Activated B cell treated with CpG ODN at 0.5 μM for 24 hours (primary cell): ENCODE data around the gene DEPP1. TPM values are rescaled to one million over a fixed set of nuclear protein-coding genes. Genes with fewer than 3 reads are reported as not detected.

ENCODE experiments used
- ATAC-seq: fragments of 200-7000 bp; cut with Tn5 transposase; one replicate; pipeline ENCODE4 v1.10.0; 2021; ENCODE audit warnings: low read depth, mild to moderate bottlenecking, moderate library complexity
- CTCF ChIA-PET: fragments of 350-600 bp; sonication (Branson Sonifier 250); formaldehyde crosslinking; loops from one replicate; lab custom pipeline; 2021; ENCODE audit warnings: antibody characterized with exemption; lab: Charles Lee
- POLR2A ChIA-PET: fragments of 350-600 bp; sonication (Branson Sonifier 250); formaldehyde crosslinking; loops from one replicate; lab custom pipeline; 2021; ENCODE audit warnings: antibody characterized with exemption; lab: Charles Lee
- DNase-seq: peaks from one replicate; pipeline ENCODE4 v3.0.0; 2022
- H3K27ac Mint-ChIP-seq: one replicate; pipeline ENCODE4 v1.8.0; 2020; ENCODE audit warnings: mixed read lengths
- H3K27me3 Mint-ChIP-seq: one replicate; pipeline ENCODE4 v1.8.0; 2021; ENCODE audit warnings: mixed read lengths
- H3K36me3 Mint-ChIP-seq: one replicate; pipeline ENCODE4 v1.8.0; 2021; ENCODE audit warnings: low read depth, mixed read lengths
- H3K4me1 Mint-ChIP-seq: one replicate; pipeline ENCODE4 v1.8.0; 2021; ENCODE audit warnings: mixed read lengths
- H3K4me3 Mint-ChIP-seq: one replicate; pipeline ENCODE4 v1.8.0; 2020; ENCODE audit warnings: mild to moderate bottlenecking, mixed read lengths
- H3K9me3 Mint-ChIP-seq: one replicate; pipeline ENCODE4 v1.8.0; 2020; ENCODE audit warnings: mixed read lengths
- CTCF ChIP-seq: fragments of 200-600 bp; IDR thresholded peaks from one replicate; pipeline ENCODE4 v1.8.0; 2022; ENCODE audit warnings: antibody characterized with exemption, mild to moderate bottlenecking
- intact Hi-C: fragments of 100-400 bp; cut with micrococcal nuclease; formaldehyde crosslinking; loops from one replicate; pipeline ENCODE4 v1.15.1; 2024
- total RNA-seq: library from RNA; stranded (reverse); gene quantifications from 2 replicates; pipeline ENCODE4 v1.2.3, GENCODE V29; 2022

Gene DEPP1
- total RNA-seq, 1 donor from 2014 or later: 0.11 TPM

DNA sequence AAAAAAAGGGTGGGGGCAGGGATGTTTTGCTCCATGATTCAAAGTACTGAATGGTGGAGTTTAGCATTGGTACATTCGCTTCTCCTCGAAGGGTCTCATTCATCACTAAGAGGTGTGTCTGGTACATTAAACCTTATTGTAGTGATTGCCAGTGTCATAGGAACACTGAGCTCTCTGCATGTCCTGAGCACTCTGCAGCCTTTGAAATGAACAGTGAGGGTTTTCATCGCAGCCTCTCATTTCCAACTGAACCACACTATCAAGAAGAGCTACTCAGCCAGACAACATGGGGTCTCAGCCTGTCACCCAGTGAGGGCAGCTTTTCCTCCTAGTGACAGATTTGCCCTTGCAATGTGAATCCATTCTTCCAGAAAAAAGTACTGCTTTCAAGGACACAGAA is 7.6 kb upstream of the DEPP1 start:
- Mint-ChIP-seq H3K4me1 (no peaks in the 10 kb centered on the region), H3K9me3 (no peaks in the 10 kb centered on the region), H3K4me3 (no peak overlapping the region), H3K36me3 (no peaks in the 10 kb centered on the region), H3K27ac (no peak overlapping the region), H3K27me3 (peaks cover 2% of the 10 kb centered on the region)
- CTCF ChIA-PET: no interaction called here
- intact Hi-C loops: no loop called here
- POLR2A ChIA-PET: no interaction called here
- TF ChIP-seq CTCF: no peak
- ATAC-seq (no peak), DNase-seq (no peak)

GRCh38 chr10:44985175-44985681 is 6.6 kb upstream of the DEPP1 start:
- no peaks in the 10 kb centered on the region for H3K9me3 Mint-ChIP-seq
- POLR2A ChIA-PET: no interaction called here
- intact Hi-C loops: no loop called here
- no peak overlapping the region for H3K27ac Mint-ChIP-seq
- DNase-seq (no peak), ATAC-seq (no peak)
- no peak for TF ChIP-seq CTCF
- H3K4me3 Mint-ChIP-seq: no peak overlapping the region
- no peaks in the 10 kb centered on the region for H3K4me1 Mint-ChIP-seq
- no peaks in the 10 kb centered on the region for H3K36me3 Mint-ChIP-seq
- CTCF ChIA-PET: no interaction called here
- peaks cover 2% of the 10 kb centered on the region for H3K27me3 Mint-ChIP-seq

GRCh38 chr10:44984671-44985101 is 6.1 kb upstream of the DEPP1 start:
- intact Hi-C loops: no loop called here
- DNase-seq (no peak), ATAC-seq (no peak)
- Mint-ChIP-seq H3K27me3 (peaks cover 2% of the 10 kb centered on the region), H3K4me3 (no peak overlapping the region), H3K4me1 (no peaks in the 10 kb centered on the region), H3K9me3 (no peaks in the 10 kb centered on the region), H3K36me3 (no peaks in the 10 kb centered on the region), H3K27ac (no peak overlapping the region)
- TF ChIP-seq CTCF: no peak
- POLR2A ChIA-PET: no interaction called here
- CTCF ChIA-PET: no interaction called here

- ChIA-PET POLR2A (no interaction called here), CTCF (no interaction called here)
These were observed 5.3 kb upstream of the DEPP1 start for GRCh38 chr10:44983895-44984278.

More at GRCh38 chr10:44983895-44984278, 5.3 kb upstream of the DEPP1 start:
- H3K9me3 Mint-ChIP-seq: no peaks in the 10 kb centered on the region
- H3K27ac Mint-ChIP-seq: no peak overlapping the region
- no peaks in the 10 kb centered on the region for H3K4me1 Mint-ChIP-seq
- intact Hi-C loops: no loop called here
- DNase-seq (no peak), ATAC-seq (no peak)
- no peak overlapping the region for H3K4me3 Mint-ChIP-seq
- H3K27me3 Mint-ChIP-seq: peaks cover 2% of the 10 kb centered on the region
- TF ChIP-seq CTCF: no peak
- no peaks in the 10 kb centered on the region for H3K36me3 Mint-ChIP-seq
